GM23338 (cell line): ENCODE results near the gene KDSR. TPM values are rescaled to one million over a fixed set of nuclear protein-coding genes. Genes with fewer than 3 reads are reported as not detected.

Source experiments
- ATAC-seq: fragments of 200-7000 bp; cut with Tn5 transposase; 3 replicates; pipeline ENCODE4 v1.9.1; 2020
- DNase-seq: peaks from one replicate; pipeline ENCODE4 v3.0.0-alpha.2; 2015; ENCODE audit warnings: low spot score
- H2AFZ ChIP-seq: fragments of 200-600 bp; sonication (generic); 2 replicates; pipeline ENCODE4 v1.8.0; 2016; ENCODE audit warnings: antibody characterized with exemption, mild to moderate bottlenecking, moderate library complexity
- H3F3A ChIP-seq: fragments of 200-600 bp; sonication (generic); replicated peaks from 2 replicates; pipeline ENCODE4 v1.8.0; 2017; ENCODE audit warnings: antibody characterized with exemption, mixed run types, low read depth
- H3K27ac ChIP-seq: fragments of 200-600 bp; sonication (generic); 2 replicates; pipeline ENCODE4 v1.6.1; 2016; ENCODE audit warnings: low read depth
- H3K27me3 ChIP-seq: fragments of 200-600 bp; sonication (generic); 2 replicates; pipeline ENCODE4 v1.8.0; 2016; ENCODE audit warnings: mild to moderate bottlenecking, mixed run types, moderate library complexity; ENCODE audit not compliant: insufficient read depth
- H3K36me3 ChIP-seq: fragments of 200-600 bp; sonication (generic); 2 replicates; pipeline ENCODE4 v1.8.0; 2016; ENCODE audit warnings: mild to moderate bottlenecking; ENCODE audit not compliant: insufficient read depth
- H3K4me1 ChIP-seq: fragments of 200-600 bp; sonication (generic); 2 replicates; pipeline ENCODE4 v1.8.0; 2016; ENCODE audit warnings: mild to moderate bottlenecking, moderate library complexity; ENCODE audit not compliant: insufficient read depth
- H3K4me2 ChIP-seq: fragments of 200-600 bp; sonication (generic); 2 replicates; pipeline ENCODE4 v1.7.1; 2017; ENCODE audit warnings: mixed run types
- H3K4me3 ChIP-seq: fragments of 200-600 bp; sonication (generic); 2 replicates; pipeline ENCODE4 v1.6.1; 2016; ENCODE audit warnings: mixed run types
- H3K79me2 ChIP-seq: fragments of 200-600 bp; sonication (generic); replicated peaks from 2 replicates; pipeline ENCODE4 v1.8.0; 2017; ENCODE audit warnings: mild to moderate bottlenecking; ENCODE audit not compliant: insufficient read depth
- H3K9me2 ChIP-seq: fragments of 200-600 bp; sonication (generic); 2 replicates; pipeline ENCODE4 v1.8.0; 2017; ENCODE audit not compliant: insufficient read depth
- H4K20me1 ChIP-seq: fragments of 200-600 bp; sonication (generic); replicated peaks from 2 replicates; pipeline ENCODE4 v1.8.0; 2017; ENCODE audit warnings: mild to moderate bottlenecking; ENCODE audit not compliant: insufficient read depth
- H3K27ac Mint-ChIP-seq: 2 replicates; pipeline ENCODE4 v1.8.0; 2020; ENCODE audit warnings: inconsistent platforms, mild to moderate bottlenecking, moderate library complexity, mixed read lengths
- H3K27me3 Mint-ChIP-seq: 3 replicates; pipeline ENCODE4 v1.8.0; 2022; ENCODE audit warnings: low read depth, mild to moderate bottlenecking, moderate library complexity, mixed read lengths, inconsistent platforms; ENCODE audit not compliant: insufficient read depth, poor library complexity
- H3K36me3 Mint-ChIP-seq: 3 replicates; pipeline ENCODE4 v1.8.0; 2021; ENCODE audit warnings: low read depth, mild to moderate bottlenecking, inconsistent platforms, moderate library complexity, mixed read lengths
- H3K4me1 Mint-ChIP-seq: 3 replicates; pipeline ENCODE4 v1.8.0; 2020; ENCODE audit warnings: mild to moderate bottlenecking, inconsistent platforms, mixed read lengths
- H3K4me3 Mint-ChIP-seq: 3 replicates; pipeline ENCODE4 v1.8.0; 2021; ENCODE audit warnings: moderate library complexity, mild to moderate bottlenecking, inconsistent platforms, mixed read lengths
- H3K9me3 Mint-ChIP-seq: 3 replicates; pipeline ENCODE4 v1.8.0; 2020; ENCODE audit warnings: moderate library complexity, mild to moderate bottlenecking, inconsistent platforms, mixed read lengths
- CREB1 ChIP-seq: fragments of 250-450 bp; sonication (Bioruptor Pico); IDR thresholded peaks from 2 replicates; pipeline ENCODE4 v1.5.0; 2020; ENCODE audit warnings: low read depth, mild to moderate bottlenecking, moderate library complexity
- CTCF ChIP-seq, 2 experiments: fragments of 200-600 bp in 1 of 2; sonication (generic) in 1 of 2; conservative IDR thresholded peaks; 2 replicates each; pipeline versions ENCODE4 v1.5.1 to v1.6.1; 2016 to 2017; ENCODE audit warnings: antibody characterized with exemption in 2 of 2, low read depth in 2 of 2, mild to moderate bottlenecking in 2 of 2, moderate library complexity in 1 of 2
- ETS1 ChIP-seq: IDR thresholded peaks from 2 replicates; pipeline ENCODE4 v1.6.1; 2016; ENCODE audit warnings: antibody characterized with exemption
- EZH2 ChIP-seq: fragments of 200-600 bp; sonication (generic); IDR thresholded peaks from one replicate; pipeline ENCODE4 v1.8.0; 2017; ENCODE audit warnings: antibody characterized with exemption, mild to moderate bottlenecking, low read depth; ENCODE audit not compliant: unreplicated experiment
- POLR2AphosphoS5 ChIP-seq: IDR thresholded peaks from 2 replicates; pipeline ENCODE4 v1.6.1; 2016; ENCODE audit warnings: antibody characterized with exemption, low read depth
- STAT1 ChIP-seq: IDR thresholded peaks from one replicate; pipeline ENCODE4 v1.6.1; 2016; ENCODE audit warnings: antibody characterized with exemption; ENCODE audit not compliant: unreplicated experiment
- polyA plus RNA-seq: library from polyadenylated mRNA; unstranded; fragments of >200 nt; fragmentation: Nextera tagmentation; extraction: Ambion mirVana; gene quantifications from 2 replicates; pipeline ENCODE4 v1.2.1, GENCODE V29; 2016
- total RNA-seq: library from RNA; depleted of rRNA; stranded (reverse); fragments of >200 nt; shearing (Covaris generic); gene quantifications from 2 replicates; pipeline ENCODE4 v1.2.3, GENCODE V29; 2014
- TF ChIP-seq, protein P1 (sequence below): fragments of 250-450 bp; sonication (Bioruptor Pico); IDR thresholded peaks from 2 replicates; pipeline ENCODE4 v1.5.0; 2020; ENCODE audit warnings: mild to moderate bottlenecking, moderate library complexity

Gene KDSR
- total and polyA plus RNA-seq, 2 experiments from 2014 or later, result 23.7 to 36.3 TPM

DNA sequence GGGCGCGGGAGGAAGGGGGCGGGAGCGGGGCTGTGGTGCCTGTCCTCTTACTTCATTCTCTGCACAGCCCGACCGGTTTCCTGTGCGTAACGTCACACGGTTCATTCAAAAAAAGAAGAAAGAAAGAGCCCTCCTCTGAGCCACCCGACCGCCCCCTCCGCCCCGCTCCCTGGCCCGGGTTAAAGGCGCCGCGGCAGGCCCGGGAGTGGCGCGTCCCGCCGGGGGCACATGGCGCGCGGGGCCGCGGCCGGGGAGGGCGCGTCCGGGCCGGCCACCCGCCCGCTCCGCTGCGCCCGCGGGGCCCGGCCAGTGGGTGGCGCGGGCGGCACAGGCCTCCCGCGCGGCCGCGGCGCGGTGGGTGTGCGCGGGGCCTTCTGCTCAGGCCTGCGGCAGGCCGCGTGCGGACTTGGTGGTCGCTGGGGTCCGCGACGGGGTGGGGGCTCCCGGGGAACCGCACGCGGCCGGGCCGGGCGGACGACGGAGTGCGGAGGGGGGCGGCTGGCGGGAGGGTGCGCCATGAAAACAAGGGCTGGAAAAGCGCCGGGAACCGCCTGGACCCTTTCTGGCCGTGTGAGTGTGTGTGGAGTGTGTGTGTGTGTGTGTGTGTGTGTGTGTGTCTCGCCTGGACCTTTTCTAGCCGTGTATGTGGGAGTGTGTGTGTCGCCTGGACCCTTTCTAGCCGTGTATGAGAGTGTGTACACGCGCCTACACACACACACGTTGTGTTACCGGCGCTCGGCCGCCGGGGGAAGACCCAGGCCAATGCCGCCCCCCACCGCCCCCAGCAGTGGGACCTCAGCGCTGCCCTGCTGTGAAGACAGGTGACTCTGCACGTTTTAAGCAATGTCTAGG lies 46.7 kb downstream of the KDSR start:
- peaks cover 46% of the 10 kb centered on the region for H3K27me3 ChIP-seq
- no peak overlapping the region for H3K27ac ChIP-seq
- H3K36me3 ChIP-seq, result no peaks in the 10 kb centered on the region
- peak overlapping the region; percentile 90; the same call in 1 of the 2 replicates for H2AFZ ChIP-seq
- H3K9me2 ChIP-seq, result no peaks in the 10 kb centered on the region
- Mint-ChIP-seq H3K27ac (peak overlapping the region; percentile 87), H3K36me3 (no peaks in the 10 kb centered on the region; the same call in 2 of the 3 replicates), H3K9me3 (no peaks in the 10 kb centered on the region; the same call in 2 of the 3 replicates), H3K4me1 (peaks cover 25% of the 10 kb centered on the region), H3K4me3 (peak overlapping the region; percentile 92), H3K27me3 (peaks cover 31% of the 10 kb centered on the region)
- peaks cover 27% of the 10 kb centered on the region for H3K4me1 ChIP-seq
- peak overlapping the region; percentile 92 for H3K4me2 ChIP-seq
- TF ChIP-seq EZH2 (no peak), POLR2AphosphoS5 (peak; percentile 32; the same call in 1 of the 2 replicates), CREB1 (CRISPR knock-in tag) (no peak), CTCF (conservative IDR thresholded peaks at IDR 0.05; ENCODE audit: low read depth in 2 of 2) (peak in 1 of 2 experiments; percentile 22; a peak in 1 of 4 replicates), ETS1 (no peak), STAT1 (no peak)
- TF ChIP-seq, protein P1, sequence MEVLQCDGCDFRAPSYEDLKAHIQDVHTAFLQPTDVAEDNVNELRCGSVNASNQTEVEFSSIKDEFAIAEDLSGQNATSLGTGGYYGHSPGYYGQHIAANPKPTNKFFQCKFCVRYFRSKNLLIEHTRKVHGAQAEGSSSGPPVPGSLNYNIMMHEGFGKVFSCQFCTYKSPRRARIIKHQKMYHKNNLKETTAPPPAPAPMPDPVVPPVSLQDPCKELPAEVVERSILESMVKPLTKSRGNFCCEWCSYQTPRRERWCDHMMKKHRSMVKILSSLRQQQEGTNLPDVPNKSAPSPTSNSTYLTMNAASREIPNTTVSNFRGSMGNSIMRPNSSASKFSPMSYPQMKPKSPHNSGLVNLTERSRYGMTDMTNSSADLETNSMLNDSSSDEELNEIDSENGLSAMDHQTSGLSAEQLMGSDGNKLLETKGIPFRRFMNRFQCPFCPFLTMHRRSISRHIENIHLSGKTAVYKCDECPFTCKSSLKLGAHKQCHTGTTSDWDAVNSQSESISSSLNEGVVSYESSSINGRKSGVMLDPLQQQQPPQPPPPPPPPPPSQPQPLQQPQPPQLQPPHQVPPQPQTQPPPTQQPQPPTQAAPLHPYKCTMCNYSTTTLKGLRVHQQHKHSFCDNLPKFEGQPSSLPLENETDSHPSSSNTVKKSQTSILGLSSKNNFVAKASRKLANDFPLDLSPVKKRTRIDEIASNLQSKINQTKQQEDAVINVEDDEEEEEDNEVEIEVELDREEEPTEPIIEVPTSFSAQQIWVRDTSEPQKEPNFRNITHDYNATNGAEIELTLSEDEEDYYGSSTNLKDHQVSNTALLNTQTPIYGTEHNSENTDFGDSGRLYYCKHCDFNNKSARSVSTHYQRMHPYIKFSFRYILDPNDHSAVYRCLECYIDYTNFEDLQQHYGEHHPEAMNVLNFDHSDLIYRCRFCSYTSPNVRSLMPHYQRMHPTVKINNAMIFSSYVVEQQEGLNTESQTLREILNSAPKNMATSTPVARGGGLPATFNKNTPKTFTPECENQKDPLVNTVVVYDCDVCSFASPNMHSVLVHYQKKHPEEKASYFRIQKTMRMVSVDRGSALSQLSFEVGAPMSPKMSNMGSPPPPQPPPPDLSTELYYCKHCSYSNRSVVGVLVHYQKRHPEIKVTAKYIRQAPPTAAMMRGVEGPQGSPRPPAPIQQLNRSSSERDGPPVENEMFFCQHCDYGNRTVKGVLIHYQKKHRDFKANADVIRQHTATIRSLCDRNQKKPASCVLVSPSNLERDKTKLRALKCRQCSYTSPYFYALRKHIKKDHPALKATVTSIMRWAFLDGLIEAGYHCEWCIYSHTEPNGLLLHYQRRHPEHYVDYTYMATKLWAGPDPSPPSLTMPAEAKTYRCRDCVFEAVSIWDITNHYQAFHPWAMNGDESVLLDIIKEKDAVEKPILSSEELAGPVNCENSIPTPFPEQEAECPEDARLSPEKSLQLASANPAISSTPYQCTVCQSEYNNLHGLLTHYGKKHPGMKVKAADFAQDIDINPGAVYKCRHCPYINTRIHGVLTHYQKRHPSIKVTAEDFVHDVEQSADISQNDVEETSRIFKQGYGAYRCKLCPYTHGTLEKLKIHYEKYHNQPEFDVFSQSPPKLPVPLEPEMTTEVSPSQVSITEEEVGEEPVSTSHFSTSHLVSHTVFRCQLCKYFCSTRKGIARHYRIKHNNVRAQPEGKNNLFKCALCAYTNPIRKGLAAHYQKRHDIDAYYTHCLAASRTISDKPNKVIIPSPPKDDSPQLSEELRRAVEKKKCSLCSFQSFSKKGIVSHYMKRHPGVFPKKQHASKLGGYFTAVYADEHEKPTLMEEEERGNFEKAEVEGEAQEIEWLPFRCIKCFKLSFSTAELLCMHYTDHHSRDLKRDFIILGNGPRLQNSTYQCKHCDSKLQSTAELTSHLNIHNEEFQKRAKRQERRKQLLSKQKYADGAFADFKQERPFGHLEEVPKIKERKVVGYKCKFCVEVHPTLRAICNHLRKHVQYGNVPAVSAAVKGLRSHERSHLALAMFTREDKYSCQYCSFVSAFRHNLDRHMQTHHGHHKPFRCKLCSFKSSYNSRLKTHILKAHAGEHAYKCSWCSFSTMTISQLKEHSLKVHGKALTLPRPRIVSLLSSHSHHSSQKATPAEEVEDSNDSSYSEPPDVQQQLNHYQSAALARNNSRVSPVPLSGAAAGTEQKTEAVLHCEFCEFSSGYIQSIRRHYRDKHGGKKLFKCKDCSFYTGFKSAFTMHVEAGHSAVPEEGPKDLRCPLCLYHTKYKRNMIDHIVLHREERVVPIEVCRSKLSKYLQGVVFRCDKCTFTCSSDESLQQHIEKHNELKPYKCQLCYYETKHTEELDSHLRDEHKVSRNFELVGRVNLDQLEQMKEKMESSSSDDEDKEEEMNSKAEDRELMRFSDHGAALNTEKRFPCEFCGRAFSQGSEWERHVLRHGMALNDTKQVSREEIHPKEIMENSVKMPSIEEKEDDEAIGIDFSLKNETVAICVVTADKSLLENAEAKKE (CRISPR knock-in tag), result no peak
- DNase-seq (peak; percentile 87), ATAC-seq (peak; percentile 13)
- H3F3A ChIP-seq, result peaks cover 7% of the 10 kb centered on the region; the same call in 1 of the 2 replicates
- H4K20me1 ChIP-seq, result no peaks in the 10 kb centered on the region
- H3K4me3 ChIP-seq, result peak overlapping the region; percentile 69
- no peaks in the 10 kb centered on the region for H3K79me2 ChIP-seq
